K562 (cell line): ENCODE data around the gene C1orf56. TPM values are rescaled to one million over a fixed set of nuclear protein-coding genes. Genes with fewer than 3 reads are reported as not detected.

Experiments used
- CCAR2 ChIP-seq: fragments of 200-400 bp; formaldehyde crosslinking; IDR thresholded peaks from 2 replicates; pipeline ENCODE4 v1.6.1; 2017; ENCODE audit warnings: mild to moderate bottlenecking, low read depth, low read length
- ELF1 ChIP-seq: fragments of 200-800 bp; sonication (Bioruptor generic); IDR thresholded peaks from 2 replicates; pipeline ENCODE4 v1.6.1; 2016; ENCODE audit warnings: missing genetic modification characterization, missing compliant biosample characterization
- GATAD2A ChIP-seq: fragments of 450-650 bp; IDR thresholded peaks from 2 replicates; pipeline ENCODE4 v1.6.1; 2017
- HINFP ChIP-seq: fragments of 450-650 bp; conservative IDR thresholded peaks from 2 replicates; pipeline ENCODE4 v1.6.1; 2016; ENCODE audit warnings: missing genetic modification characterization, low read depth, mild to moderate bottlenecking, control low read depth, missing compliant biosample characterization
- MAFF ChIP-seq: IDR thresholded peaks from 2 replicates; pipeline ENCODE4 v1.6.1; 2012; ENCODE audit warnings: low read length, improper control_type of control experiment
- NCOA1 ChIP-seq: fragments of 450-650 bp; IDR thresholded peaks from 2 replicates; pipeline ENCODE4 v1.6.1; 2016; ENCODE audit warnings: low read depth
- NR2F6 ChIP-seq: fragments of 450-650 bp; formaldehyde crosslinking; IDR thresholded peaks from 2 replicates; pipeline ENCODE4 v1.4.0; 2020; ENCODE audit warnings: mild to moderate bottlenecking
- RCOR1 ChIP-seq, 2 experiments: IDR thresholded peaks; 2 replicates each; pipeline ENCODE4 v1.6.1; 2012; ENCODE audit warnings: low read depth in 2 of 2, low read length in 2 of 2, borderline replicate concordance in 1 of 2, improper control_type of control experiment in 1 of 2
- SAFB ChIP-seq: fragments of 200-400 bp; formaldehyde crosslinking; IDR thresholded peaks from 2 replicates; pipeline ENCODE4 v1.6.1; 2017; ENCODE audit warnings: low read depth, low read length, borderline replicate concordance
- ZBTB40 ChIP-seq, 2 experiments: fragments of 450-650 bp in 1 of 2; sonication (generic) in 1 of 2; formaldehyde crosslinking in 1 of 2; IDR thresholded peaks; 2 replicates each; pipeline versions ENCODE4 v1.7.1 to v1.9.0; 2016 to 2022; ENCODE audit warnings: inconsistent platforms in 1 of 2, mild to moderate bottlenecking in 1 of 2, missing genetic modification reagents in 1 of 2
- ZNF592 ChIP-seq: fragments of 450-650 bp; IDR thresholded peaks from 2 replicates; pipeline ENCODE4 v1.6.1; 2017; ENCODE audit warnings: antibody characterized with exemption, mild to moderate bottlenecking
- ZNF717 ChIP-seq: fragments of 250-450 bp; sonication (Bioruptor Pico); IDR thresholded peaks from 2 replicates; pipeline ENCODE4 v1.5.0; 2021
- polyA plus RNA-seq, 8 experiments: library from polyadenylated mRNA; depleted of rRNA in 4 of 8; stranded (reverse) in 5 of 8; unstranded in 3 of 8; fragments of >200 nt; fragmentation: Nextera tagmentation in 2 of 8; fragmentation: Illumina TruSeq in 1 of 8; extraction: Ambion mirVana in 2 of 8; extraction: Trizol in 1 of 8; gene quantifications; 2 replicates each; pipeline versions ENCODE4 v1.2.1 to v1.2.3, GENCODE V29; 2011 to 2014; ENCODE audit warnings: inconsistent platforms in 1 of 8, missing spikeins in 1 of 8
- total RNA-seq, 7 experiments: library from RNA; depleted of rRNA in 6 of 7; stranded (reverse); fragments of >200 nt in 6 of 7; fragmentation: Illumina TruSeq in 2 of 7; extraction: Trizol in 2 of 7; gene quantifications; 2 replicates each; pipeline versions ENCODE4 v1.2.1 to v1.2.3, GENCODE V29; 2011 to 2021; ENCODE audit warnings: low replicate concordance in 1 of 7

C1orf56 gene
- total and polyA plus RNA-seq, 9 of the 15 experiments (the other 6 are each of a cell fraction or from before 2014, with no cell fraction given) = 0.18 to 15.7 (median 1.1) TPM

GRCh38 chr1:151006327-151007052 lies 41.1 kb upstream of the C1orf56 start, which contains the start of gene MINDY1 (continued):
- TF ChIP-seq ZNF592 = 0 out of 2 replicates have a peak, but pooled peaks have one; percentile 61
- TF ChIP-seq SAFB = no peak
- no peak; the same call in 1 of the 2 replicates for TF ChIP-seq GATAD2A
- no peak for TF ChIP-seq NR2F6 (CRISPR knock-in tag)
- TF ChIP-seq MAFF = no peak
- peak; percentile 54 for TF ChIP-seq ELF1
- TF ChIP-seq RCOR1 (IDR thresholded peaks at IDR 0.05; ENCODE audit: borderline replicate concordance in 1 of 2, low read depth in 2 of 2, low read length in 2 of 2) = peak in 1 of 2 experiments; percentile 59; a peak in 2 of 4 replicates
- no peak for TF ChIP-seq ZNF717
- TF ChIP-seq CCAR2 = no peak
- no peak for TF ChIP-seq HINFP (tag)
- TF ChIP-seq NCOA1 = no peak
- peak; percentile 32; the same call in 1 of the 2 replicates for TF ChIP-seq ZBTB40 (IDR thresholded peaks at IDR 0.05)
- TF ChIP-seq ZBTB40 (CRISPR knock-in tag; IDR thresholded peaks at IDR 0.05) = no peak
